Naive thymus-derived CD8-positive, alpha-beta T cell (primary cell): Measurements from ENCODE around the gene BCOR. TPM values are rescaled to one million over a fixed set of nuclear protein-coding genes. Genes with fewer than 3 reads are reported as not detected.

Experiments used
- ATAC-seq, 2 donors: fragments of 150-1000 bp; cut with Tn5 transposase in 1 of 2; sonication (Bioruptor Pico), chemical (Tn5 transposase) in 1 of 2; 1 replicate in 1 of 2; 2 replicates in 1 of 2; pipeline ENCODE4 v1.10.0; 2021; ENCODE audit warnings: mild to moderate bottlenecking in 2 of 2, moderate library complexity in 2 of 2
- POLR2A ChIA-PET: fragments of 350-600 bp; sonication (Branson Sonifier 250); formaldehyde crosslinking; loops from one replicate; lab custom pipeline; 2021; ENCODE audit warnings: antibody characterized with exemption; lab: Charles Lee
- DNase-seq, 10 donors: peaks; one replicate each; pipeline versions ENCODE4 v3.0.0 to v3.0.0-alpha.2; 2020 to 2022
- H3K27ac Mint-ChIP-seq, 10 donors: one replicate each; pipeline ENCODE4 v1.8.0; 2020 to 2022; ENCODE audit warnings: mild to moderate bottlenecking in 10 of 10, mixed read lengths in 10 of 10, moderate library complexity in 4 of 10, inconsistent platforms in 1 of 10
- H3K27me3 Mint-ChIP-seq, 5 donors: one replicate each; pipeline ENCODE4 v1.8.0; 2021 to 2022; ENCODE audit warnings: mixed read lengths in 5 of 5
- H3K36me3 Mint-ChIP-seq, 3 donors: one replicate each; pipeline ENCODE4 v1.8.0; 2020 to 2022; ENCODE audit warnings: mixed read lengths in 3 of 3, mild to moderate bottlenecking in 2 of 3, inconsistent platforms in 1 of 3
- H3K4me1 Mint-ChIP-seq, 4 donors: one replicate each; pipeline ENCODE4 v1.8.0; 2021 to 2022; ENCODE audit warnings: mixed read lengths in 4 of 4
- H3K4me3 Mint-ChIP-seq, 10 donors: one replicate each; pipeline ENCODE4 v1.8.0; 2020 to 2022; ENCODE audit warnings: mild to moderate bottlenecking in 10 of 10, mixed read lengths in 10 of 10, moderate library complexity in 6 of 10, inconsistent platforms in 1 of 10
- H3K9me3 Mint-ChIP-seq, 9 donors: one replicate each; pipeline ENCODE4 v1.8.0; 2020 to 2022; ENCODE audit warnings: mixed read lengths in 9 of 9, mild to moderate bottlenecking in 3 of 9, inconsistent platforms in 1 of 9, moderate library complexity in 1 of 9
- polyA plus RNA-seq, 3 donors: library from polyadenylated mRNA; unstranded; fragments of 300-500 nt; fragmentation: Illumina TruSeq; gene quantifications; one replicate each; pipeline ENCODE4 v1.2.3, GENCODE V29; 2021
- total RNA-seq, 8 experiments: library from RNA in 2 of 8; stranded (reverse) in 2 of 8; gene quantifications; one replicate each; pipeline ENCODE4 v1.2.3 and lab custom pipeline; 2021 to 2026

The BCOR gene
- total and polyA plus RNA-seq, 5 experiments from 2014 or later, result 2.5 to 35.9 (median 7.7) TPM

DNA sequence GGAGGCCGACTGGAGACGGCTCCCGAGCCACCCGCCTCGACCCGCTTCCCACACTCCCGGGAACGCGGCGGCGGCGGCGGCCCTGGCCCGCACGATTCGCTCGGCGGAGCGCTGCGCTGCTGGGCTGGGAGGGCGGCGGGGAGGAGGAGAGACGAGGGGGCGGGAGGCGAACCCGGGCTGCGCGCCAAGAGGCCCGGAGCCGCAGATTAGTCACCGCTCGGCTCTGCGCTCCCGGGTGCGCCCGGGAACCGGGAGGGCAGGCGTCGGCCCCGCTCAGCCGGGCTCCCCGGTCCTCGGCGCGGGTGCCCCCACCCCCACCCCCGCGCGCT lies 11.2 kb upstream of the BCOR start:
- POLR2A ChIA-PET, result interaction anchor here (2.0 to 4.6 kb wide), 3 partner anchors 12 to 60 kb away, joined by 8 to 55 read pairs (median 10); partner anchors contain the start of gene BCOR

DNA sequence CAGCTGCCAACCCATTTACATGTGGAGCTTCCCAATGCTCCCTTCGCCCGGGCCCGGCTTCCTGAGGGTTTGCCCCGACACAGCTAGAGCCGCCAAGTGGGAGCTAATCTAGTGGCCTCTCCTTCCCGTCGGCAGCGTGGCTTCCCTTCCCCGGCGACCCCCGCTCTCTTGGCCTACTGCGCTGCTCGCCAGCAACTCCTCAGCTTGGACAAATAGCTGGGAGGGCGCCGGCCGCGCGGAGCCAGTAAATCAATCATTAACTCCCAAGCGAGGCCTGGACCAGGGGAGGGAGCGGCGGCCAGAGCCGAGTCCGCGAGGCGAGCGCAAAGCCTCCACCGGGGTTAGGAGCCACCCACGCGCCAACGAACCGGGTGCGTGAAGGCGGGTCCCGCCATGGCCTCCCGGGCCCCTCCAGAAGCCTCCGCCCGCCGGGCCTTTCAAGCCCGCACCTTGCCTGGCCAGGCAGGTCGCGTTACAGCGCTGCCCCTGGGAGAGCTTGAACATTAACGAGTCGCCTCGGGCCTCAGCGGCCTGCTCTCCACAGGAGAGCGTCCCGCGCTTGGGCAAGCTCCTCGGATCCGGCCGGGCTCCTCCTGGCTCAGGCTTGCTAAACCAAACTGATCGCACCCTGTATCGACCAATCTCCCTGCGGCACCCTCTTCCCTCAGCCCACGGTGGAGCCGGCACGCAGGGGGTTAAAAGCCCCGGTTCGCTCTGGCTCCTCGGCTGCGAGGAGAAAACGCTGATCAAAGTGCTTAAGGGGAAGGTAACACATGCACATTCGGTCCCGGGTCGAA lies 10.6 kb upstream of the BCOR start:
- H3K36me3 Mint-ChIP-seq, result no peaks in the 10 kb centered on the region

More for the DNA sequence above, 11.2 kb upstream of the BCOR start:
- peaks cover 4 to 19% (median 13%) of the 10 kb centered on the region in 4 donors for H3K4me1 Mint-ChIP-seq
- H3K9me3 Mint-ChIP-seq, result peaks cover 0 to 5% (median 0%) of the 10 kb centered on the region in 9 donors
- H3K27ac Mint-ChIP-seq, result no peak overlapping the region
- no peaks in the 10 kb centered on the region for H3K27me3 Mint-ChIP-seq
- DNase-seq (peak in 9 of 10 donors; percentile 26 to 76 (median 53)), ATAC-seq (peak; percentile 50 to 61)
- H3K4me3 Mint-ChIP-seq, result peak overlapping the region in 7 of 10 donors; percentile 45 to 72 (median 60)
- no peaks in the 10 kb centered on the region for H3K36me3 Mint-ChIP-seq

DNA sequence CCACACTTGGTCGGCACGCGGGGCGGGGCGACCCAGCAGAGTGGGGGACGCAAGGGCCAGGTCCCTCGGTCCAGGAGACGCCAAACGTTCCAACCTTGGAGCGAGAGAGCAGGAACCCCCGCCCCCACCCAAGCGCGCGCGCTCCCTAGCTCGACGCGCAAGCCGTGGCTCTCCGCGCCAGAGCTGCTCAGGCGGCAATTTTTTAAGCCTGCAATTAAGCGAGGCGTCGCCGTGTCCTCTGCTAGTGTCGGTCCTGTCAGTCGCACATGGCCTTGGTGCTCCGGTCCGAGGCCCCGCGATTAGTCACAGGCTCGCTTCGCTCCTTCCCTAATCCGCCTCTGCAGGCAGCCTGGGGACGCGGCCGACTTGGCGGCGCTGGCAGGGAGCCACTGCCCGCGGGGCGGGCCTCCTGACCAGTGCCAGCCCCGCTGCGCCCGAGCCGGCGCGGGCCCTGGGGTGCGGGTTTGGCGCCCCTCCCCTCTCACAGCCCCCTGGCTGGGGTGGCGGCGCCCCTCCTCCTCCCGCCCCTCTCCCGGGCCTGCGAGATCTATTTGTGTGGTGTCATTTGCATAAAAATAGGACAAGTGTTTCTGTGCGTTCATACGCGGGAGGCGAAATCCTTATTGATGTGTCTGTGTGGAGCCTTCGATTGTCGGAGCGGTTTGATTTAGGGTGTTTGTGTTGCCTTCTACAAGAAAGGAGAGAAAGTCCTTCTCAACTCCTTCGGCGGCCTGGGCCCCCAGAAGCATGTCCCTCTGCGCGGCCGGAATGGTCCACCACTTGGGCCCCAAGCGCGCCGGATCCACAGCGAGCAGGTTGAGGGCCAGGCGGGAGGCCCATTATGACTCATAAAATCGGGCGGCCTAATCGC lies 9.8 kb upstream of the BCOR start:
- no peak for DNase-seq
- no peak for ATAC-seq
- H3K4me3 Mint-ChIP-seq, result peak overlapping the region; percentile 75 to 91 (median 84)
- H3K27ac Mint-ChIP-seq, result peak overlapping the region in 3 of 10 donors; percentile 20 to 70 (median 69)
- H3K36me3 Mint-ChIP-seq, result no peaks in the 10 kb centered on the region
- H3K4me1 Mint-ChIP-seq, result peaks cover 4 to 19% (median 13%) of the 10 kb centered on the region in 4 donors
- no peaks in the 10 kb centered on the region for H3K27me3 Mint-ChIP-seq
- peaks cover 0 to 5% (median 0%) of the 10 kb centered on the region in 9 donors for H3K9me3 Mint-ChIP-seq
- POLR2A ChIA-PET, result interaction anchor here (1.3 to 4.6 kb wide), 5 partner anchors 10 to 69 kb away, joined by 3 to 55 read pairs (median 8); partner anchors contain the start of gene BCOR

More for the DNA sequence above, 10.6 kb upstream of the BCOR start:
- Mint-ChIP-seq H3K27ac (peak overlapping the region in 2 of 10 donors; percentile 33 to 34), H3K4me3 (peak overlapping the region; percentile 50 to 83 (median 69)), H3K9me3 (peaks cover 0 to 5% (median 0%) of the 10 kb centered on the region in 9 donors), H3K27me3 (no peaks in the 10 kb centered on the region), H3K4me1 (peaks cover 4 to 19% (median 13%) of the 10 kb centered on the region in 4 donors)
- POLR2A ChIA-PET, result interaction anchor here (1.5 to 4.6 kb wide), 4 partner anchors 11 to 65 kb away, joined by 3 to 55 read pairs (median 9); partner anchors contain the start of gene BCOR
- ATAC-seq, result peak in 1 of 2 donors; percentile 1
- no peak for DNase-seq

GRCh38 chrX:40106676-40107290 lies 9.0 kb upstream of the BCOR start:
- DNase-seq, result no peak
- peak overlapping the region in 8 of 10 donors; percentile 20 to 91 (median 69) for H3K27ac Mint-ChIP-seq
- POLR2A ChIA-PET, result interaction anchor here (1.2 to 4.6 kb wide), 7 partner anchors 10 to 70 kb away, joined by 3 to 55 read pairs (median 8); partner anchors contain the start of gene BCOR

GRCh38 chrX:40105835-40106675 lies 8.3 kb upstream of the BCOR start:
- DNase-seq (peak; percentile 45 to 82 (median 64)), ATAC-seq (peak; percentile 47 to 61)
- H3K4me3 Mint-ChIP-seq, result peak overlapping the region; percentile 75 to 91 (median 84)
- H3K27ac Mint-ChIP-seq, result peak overlapping the region in 7 of 10 donors; percentile 44 to 85 (median 69)
- peaks cover 2 to 12% (median 11%) of the 10 kb centered on the region in 4 donors for H3K4me1 Mint-ChIP-seq
- POLR2A ChIA-PET, result interaction anchor here (1.1 to 4.6 kb wide), 8 partner anchors 9 to 336 kb away, joined by 3 to 55 read pairs (median 10); partner anchors contain the start of gene BCOR
- no peaks in the 10 kb centered on the region for H3K36me3 Mint-ChIP-seq
- H3K27me3 Mint-ChIP-seq, result no peaks in the 10 kb centered on the region
- peaks cover 0 to 2% (median 0%) of the 10 kb centered on the region in 9 donors for H3K9me3 Mint-ChIP-seq

More at GRCh38 chrX:40106676-40107290, 9.0 kb upstream of the BCOR start:
- H3K4me3 Mint-ChIP-seq, result peak overlapping the region; percentile 75 to 91 (median 84)
- H3K36me3 Mint-ChIP-seq, result no peaks in the 10 kb centered on the region
- peaks cover 4 to 19% (median 12%) of the 10 kb centered on the region in 4 donors for H3K4me1 Mint-ChIP-seq
- peaks cover 0 to 5% (median 0%) of the 10 kb centered on the region in 9 donors for H3K9me3 Mint-ChIP-seq
- H3K27me3 Mint-ChIP-seq, result no peaks in the 10 kb centered on the region
- no peak for ATAC-seq

DNA sequence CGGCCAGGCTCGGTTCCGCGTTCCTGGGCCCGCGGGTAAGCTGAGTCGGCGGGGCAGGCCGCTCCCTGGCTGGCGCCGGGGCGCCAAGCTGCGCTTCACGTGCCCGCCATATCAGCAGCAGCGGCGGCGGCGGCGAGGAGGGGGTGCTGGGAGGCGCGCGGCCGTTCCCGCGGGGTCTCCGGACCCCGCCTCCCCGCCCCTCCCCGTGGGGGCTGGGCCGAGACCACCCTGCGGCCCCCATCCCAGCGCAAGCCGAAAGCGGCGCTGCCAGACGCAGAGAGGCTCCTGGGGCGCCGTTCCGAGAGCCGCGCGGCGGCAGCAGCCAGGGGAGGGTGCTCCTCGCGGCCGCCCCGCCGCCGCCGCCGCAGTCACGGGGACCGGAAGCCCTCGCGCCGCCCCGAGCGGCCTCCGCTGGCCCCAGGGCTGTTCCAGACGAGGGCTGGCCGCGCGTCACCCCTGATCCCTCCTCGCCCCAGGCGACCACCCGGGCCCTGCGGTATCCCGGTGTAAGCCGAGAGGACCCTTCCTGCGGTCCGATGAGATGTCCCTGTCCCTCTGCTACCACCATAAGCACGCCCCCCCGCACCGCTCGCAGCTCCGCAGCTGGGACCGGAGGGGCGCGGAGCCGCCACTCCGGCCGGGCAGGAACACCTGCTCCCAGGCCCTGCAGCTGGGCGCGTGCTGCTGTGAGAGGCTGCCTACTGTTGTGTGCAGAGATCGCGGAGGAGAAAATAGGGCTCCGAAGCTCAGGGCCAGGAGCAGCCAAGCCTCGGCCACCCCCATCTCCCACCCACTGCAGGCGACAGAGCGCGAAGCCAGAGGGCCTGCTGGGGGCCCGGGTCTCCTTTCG lies 7.5 kb upstream of the BCOR start:
- POLR2A ChIA-PET, result interaction anchor here (0.6 to 4.6 kb wide), 13 partner anchors 8 to 336 kb away, joined by 3 to 55 read pairs (median 3); partner anchors contain the start of gene BCOR
- Mint-ChIP-seq H3K4me3 (peak overlapping the region; percentile 71 to 89 (median 80)), H3K27me3 (no peaks in the 10 kb centered on the region), H3K27ac (peak overlapping the region in 4 of 10 donors; percentile 44 to 81 (median 58)), H3K9me3 (peaks cover 0 to 2% (median 0%) of the 10 kb centered on the region in 9 donors), H3K4me1 (peaks cover 2 to 12% (median 9%) of the 10 kb centered on the region in 4 donors), H3K36me3 (no peaks in the 10 kb centered on the region)
- ATAC-seq, result peak; percentile 33 to 34
- peak in 1 of 10 donors; percentile 42 for DNase-seq

DNA sequence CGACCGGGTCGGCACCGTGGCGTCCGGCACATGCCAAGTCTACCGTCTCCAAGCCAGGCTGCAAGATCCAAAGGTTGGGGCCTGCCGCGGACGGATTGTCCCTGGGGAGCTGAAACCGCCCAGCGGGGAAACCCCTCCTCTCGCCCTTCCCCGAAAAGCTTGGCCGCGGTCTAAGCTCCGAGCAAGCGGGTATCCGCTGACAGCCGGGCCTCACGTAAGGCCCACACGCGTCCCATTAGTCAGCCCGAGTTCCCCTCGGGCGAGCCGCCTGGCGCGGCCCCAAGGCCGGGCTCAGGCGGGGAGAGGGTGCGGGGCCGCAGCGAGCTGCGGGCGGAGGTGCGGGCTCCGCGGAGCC lies 6.8 kb upstream of the BCOR start:
- no peaks in the 10 kb centered on the region for H3K27me3 Mint-ChIP-seq
- POLR2A ChIA-PET, result interaction anchor here (0.6 to 4.6 kb wide), 12 partner anchors 8 to 237 kb away, joined by 3 to 55 read pairs (median 3); partner anchors contain the start of gene BCOR
- H3K9me3 Mint-ChIP-seq, result peaks cover 0 to 2% (median 0%) of the 10 kb centered on the region in 9 donors
- no peak for ATAC-seq
- peak overlapping the region in 2 of 10 donors; percentile 16 to 22 for H3K4me3 Mint-ChIP-seq
- no peak for DNase-seq
- peaks cover 2 to 16% (median 13%) of the 10 kb centered on the region in 4 donors for H3K4me1 Mint-ChIP-seq
- H3K36me3 Mint-ChIP-seq, result no peaks in the 10 kb centered on the region
- no peak overlapping the region for H3K27ac Mint-ChIP-seq

DNA sequence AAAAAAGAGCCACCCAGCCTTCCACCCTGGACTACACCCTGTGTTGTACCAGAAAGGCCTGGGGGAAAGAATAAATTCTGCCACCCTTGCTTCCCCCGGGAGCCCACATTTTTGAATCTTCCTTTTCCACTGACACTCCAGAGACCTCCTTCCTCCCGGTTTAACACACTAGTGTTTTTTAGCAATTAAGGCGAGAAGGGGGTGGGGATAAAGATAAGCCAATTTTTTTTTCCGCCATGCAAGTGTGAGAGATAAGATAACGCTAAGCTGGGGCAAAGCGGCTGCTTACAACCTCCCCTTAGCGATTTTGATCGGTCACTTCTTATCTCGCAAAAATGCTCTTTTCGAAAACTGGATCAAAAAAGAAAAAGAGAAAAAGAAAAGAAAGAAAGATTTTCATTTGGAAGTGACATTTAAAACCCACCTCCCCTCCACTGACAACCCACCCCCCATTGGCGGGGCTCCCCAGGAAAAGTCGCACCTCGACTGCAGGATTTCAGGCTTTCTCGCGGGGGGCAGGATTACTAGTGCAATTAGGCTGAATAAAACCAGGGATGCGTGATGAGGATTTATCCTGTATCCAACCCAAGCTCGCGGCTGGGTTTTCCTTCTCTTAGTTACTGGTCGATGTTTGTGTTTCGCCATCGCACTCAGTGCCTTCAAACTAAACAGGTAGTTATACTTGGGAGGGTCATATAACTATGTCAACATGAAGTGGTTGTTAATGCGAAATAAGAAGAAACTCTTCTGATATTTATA lies 6.0 kb upstream of the BCOR start:
- ATAC-seq (no peak), DNase-seq (no peak)
- H3K9me3 Mint-ChIP-seq, result peaks cover 0 to 2% (median 0%) of the 10 kb centered on the region in 9 donors
- POLR2A ChIA-PET, result interaction anchor here (1.0 to 2.5 kb wide), 6 partner anchors 12 to 74 kb away, joined by 3 to 21 read pairs (median 10); no protein-coding TSS in a partner anchor
- no peaks in the 10 kb centered on the region for H3K36me3 Mint-ChIP-seq
- peak overlapping the region; percentile 16 to 70 (median 36) for H3K4me3 Mint-ChIP-seq
- H3K27me3 Mint-ChIP-seq, result no peaks in the 10 kb centered on the region
- peak overlapping the region in 1 of 10 donors; percentile 43 for H3K27ac Mint-ChIP-seq
- peaks cover 2 to 21% (median 16%) of the 10 kb centered on the region in 4 donors for H3K4me1 Mint-ChIP-seq
